NCI-H2029 (cell line): ENCODE data around the gene NTNG2.
A peak's percentile ranks its signal among the peaks of the same experiment; 100 is the strongest.

ENCODE experiments used
- DNase-seq: peaks from one replicate; lab custom pipeline; 2025; lab: John Stamatoyannopoulos, UW

Gene NTNG2

DNA sequence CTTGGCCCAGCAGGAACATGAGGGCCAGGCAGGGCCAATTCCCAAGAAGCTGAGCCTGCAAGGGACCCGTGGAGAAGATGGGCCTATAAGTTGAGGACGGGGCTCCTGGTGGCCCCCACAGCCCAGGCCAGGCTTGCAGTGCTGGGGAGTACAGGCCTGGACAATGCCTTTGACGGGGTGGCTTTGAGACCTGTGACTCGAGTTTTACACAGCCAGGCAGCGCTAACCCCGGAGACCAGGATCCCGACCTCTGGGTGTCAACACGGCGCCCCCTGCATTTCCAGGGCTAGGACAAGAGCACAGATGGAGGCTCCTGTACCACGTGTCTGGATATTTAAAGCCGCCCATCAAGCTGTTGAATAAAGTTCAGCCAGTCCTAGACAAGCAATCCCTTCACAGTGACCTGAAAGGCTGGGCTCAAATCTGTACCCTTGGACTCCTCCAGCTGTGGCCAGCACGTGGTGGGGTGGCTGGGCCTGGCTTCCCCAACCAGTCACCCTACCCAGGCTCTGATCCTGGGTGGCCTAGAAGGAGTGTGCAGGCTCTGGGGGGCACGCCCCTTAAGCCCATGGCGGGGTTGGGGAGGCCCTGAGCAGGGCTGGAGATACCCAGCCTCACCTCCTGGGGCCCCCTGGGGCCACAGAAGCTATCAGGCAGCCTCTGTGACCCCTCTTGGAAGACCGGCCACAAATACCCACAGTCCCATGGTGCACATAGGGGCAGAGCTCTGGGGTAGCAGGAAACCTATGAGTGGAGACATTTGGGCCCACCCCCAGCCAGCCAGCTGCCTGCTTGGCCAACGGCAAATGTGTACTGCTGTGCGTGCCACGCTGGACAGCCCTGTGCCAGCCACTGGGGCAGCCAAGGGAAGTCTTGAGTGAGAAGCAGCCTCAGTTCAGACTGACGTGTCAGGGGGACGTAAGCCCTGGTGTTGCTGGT, 88.7 kb downstream of the NTNG2 start:
- no peak for DNase-seq

- peak; percentile 63 for DNase-seq
Observed at GRCh38 chr9:132260846-132261245, 99.0 kb downstream of the NTNG2 start.

DNA sequence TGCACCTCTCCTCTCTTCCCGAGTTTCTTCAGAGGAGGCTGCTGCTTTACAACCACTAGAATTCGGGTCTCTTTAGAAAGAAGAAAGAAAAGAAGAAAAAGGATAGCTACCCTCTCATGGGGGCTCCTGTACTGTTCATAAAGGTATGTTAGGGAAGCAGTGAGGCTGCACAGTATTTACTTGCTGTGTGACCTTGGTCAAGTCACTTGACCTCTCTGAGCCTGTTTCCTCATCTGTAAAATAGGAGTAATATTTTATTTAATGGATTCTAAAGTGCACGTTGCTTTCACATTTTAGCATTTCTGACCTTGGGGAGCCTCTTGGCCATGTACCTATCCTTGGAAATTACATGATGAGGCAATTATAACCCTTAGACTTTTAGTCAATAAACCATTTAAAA, 104.2 kb downstream of the NTNG2 start:
- no peak for DNase-seq

DNA sequence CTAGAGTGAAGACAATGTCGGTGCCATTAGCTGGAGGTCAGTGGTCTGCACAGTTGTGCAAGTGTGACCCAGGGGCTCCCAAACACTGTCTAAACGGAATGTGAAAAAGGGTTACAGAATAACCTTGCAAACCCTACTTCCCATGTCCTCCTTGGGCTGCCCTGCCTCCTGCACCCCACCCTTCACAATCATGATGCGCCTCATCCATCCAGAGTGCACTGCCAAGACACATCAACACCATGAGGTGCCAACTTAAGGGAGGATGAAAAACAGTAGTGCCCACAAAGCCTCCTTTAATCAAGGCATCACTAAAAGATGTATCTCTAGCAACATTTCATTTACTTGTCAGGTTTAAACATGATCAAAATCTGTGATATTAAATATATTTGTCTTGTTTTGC, 105.8 kb downstream of the NTNG2 start:
- no peak for DNase-seq

DNA sequence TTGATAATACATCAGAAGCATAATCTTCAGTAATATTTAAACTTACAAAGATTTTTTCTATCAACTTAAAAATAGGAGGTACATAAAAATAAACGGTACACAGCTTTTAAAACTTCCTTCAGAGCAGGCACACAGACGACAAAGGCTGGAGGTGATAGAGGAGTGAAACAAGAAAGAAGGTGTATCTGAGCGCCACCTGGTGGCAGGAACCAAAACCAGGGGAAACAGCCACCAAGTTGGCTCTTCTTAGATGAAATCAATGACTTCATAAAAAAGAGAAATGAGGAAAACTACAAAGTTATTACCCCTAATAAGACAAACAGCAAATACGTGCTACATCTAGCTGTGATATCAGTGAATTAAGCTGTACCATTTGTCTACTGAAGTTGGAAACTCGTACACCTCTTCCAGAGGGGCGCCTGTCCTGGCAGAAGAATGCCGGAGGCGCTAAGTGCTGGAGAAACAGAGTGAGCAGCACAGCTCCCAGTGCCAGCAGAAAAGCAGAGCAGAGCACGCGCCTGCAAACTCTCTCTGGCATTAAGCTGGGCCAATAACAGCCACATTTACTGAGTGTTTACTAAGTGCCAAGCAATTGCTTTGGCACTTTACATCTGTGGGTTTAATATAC, 107.0 kb downstream of the NTNG2 start:
- peak; percentile 42 for DNase-seq

DNA sequence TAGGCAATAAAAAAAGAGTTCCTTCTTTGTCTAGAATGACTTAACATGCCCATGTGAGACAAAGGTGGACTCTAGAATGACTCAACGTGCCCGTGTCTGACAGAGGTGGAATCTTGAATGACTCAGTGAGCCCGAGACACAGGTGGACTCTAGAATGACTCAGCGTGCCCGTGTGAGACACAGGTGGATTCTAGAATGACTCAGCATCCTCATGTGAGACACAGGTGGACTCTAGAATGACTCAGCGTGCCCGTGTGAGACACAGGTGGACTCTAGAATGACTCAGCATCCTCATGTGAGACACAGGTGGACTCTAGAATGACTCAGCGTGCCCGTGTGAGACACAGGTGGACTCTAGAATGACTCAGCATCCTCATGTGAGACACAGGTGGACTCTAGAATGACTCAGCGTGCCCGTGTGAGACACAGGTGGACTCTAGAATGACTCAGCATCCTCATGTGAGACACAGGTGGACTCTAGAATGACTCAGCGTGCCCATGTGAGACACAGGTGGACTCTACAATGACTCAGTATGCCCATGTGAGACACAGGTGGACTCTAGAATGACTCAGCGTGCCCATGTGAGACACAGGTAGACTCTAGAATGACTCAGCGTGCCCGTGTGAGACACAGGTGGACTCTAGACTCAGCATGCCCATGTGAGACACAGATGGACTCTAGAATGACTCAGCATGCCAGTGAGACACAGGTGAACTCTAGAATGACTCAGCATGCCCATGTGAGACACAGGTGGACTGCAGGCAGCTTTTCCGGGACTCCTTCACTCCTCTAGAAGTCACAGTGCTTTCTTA, 108.1 kb downstream of the NTNG2 start:
- peak; percentile 35 for DNase-seq

DNA sequence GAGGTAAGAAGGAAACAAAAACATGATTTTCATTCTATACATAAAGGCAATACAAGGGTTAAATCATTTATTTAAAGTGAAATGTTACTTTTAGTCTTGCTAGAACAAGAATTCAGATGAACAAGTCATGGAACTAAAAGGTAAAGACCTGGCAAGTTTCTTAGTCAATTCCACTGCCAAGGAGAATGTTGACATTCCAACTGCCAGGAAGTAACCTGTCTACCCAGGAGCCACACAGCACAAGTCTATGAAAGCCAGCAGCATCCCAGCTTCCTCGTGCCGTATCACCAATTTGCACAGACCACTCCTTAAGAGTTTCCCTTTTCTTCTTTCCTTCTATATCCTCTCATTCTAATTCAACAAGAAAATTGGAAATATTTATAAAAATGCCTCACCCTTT, 113.0 kb downstream of the NTNG2 start:
- no peak for DNase-seq

DNA sequence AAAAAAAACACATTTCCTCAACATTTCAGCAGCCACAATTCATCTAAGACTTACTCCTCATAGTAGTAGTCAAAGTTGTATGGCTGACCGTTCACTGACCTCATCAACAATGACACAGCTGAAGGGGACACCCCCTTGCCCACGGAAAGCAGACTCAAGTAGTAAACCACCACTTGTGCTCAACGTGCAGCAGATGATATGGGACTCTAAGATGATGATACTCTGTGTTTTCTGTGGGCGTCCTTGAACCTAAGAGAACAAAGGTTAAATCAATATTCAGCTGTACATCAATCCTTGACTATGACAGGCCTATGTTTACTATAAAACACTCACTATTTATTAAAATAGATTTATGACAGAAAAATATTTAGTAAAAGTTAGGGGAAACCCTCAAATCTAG, 121.3 kb downstream of the NTNG2 start:
- DNase-seq, result no peak

DNA sequence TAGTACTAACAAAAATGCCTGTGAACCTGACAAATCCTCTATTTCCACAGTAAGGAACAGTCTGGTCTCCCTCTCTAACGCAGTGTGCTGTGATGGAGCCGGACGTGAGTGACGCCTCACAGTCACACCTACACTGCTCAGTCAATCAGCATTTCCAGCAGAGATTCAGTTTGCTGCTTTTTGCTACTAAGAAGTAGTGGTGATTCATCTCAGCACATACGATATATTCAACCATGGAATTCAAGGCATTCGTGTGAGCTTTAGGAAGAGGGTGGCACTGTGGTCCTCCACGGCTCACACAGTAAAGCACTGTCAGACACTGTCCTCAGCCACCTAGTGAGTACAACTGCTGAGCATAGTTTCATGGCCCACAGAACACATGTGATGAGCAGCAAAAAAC, 122.0 kb downstream of the NTNG2 start:
- no peak for DNase-seq

DNA sequence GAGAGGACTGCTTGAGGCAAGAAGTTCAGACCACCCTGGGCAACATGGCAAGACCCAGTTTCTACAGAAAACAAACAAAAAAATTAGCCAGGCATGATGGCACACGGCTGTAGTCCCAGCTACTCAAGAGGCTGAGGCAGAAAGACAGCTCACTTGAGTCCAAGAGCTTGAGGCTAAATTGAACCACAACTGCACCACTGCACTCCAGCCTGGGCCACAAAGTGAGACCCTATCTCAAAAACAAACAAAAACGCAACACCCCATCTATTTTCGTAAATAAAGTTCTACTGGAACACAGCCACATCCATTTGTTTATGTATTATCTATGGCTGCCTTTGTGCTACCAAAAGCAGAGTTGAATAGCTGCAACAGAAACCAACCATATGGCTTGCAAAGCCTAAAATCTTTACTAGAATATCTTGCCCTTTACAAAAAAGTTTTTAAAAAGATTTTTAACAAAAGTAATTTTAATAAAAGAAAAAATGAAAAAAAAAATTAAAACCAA, 125.5 kb downstream of the NTNG2 start:
- DNase-seq, result no peak

- no peak for DNase-seq
Observed at GRCh38 chr9:132288361-132288760, 126.5 kb downstream of the NTNG2 start.

DNA sequence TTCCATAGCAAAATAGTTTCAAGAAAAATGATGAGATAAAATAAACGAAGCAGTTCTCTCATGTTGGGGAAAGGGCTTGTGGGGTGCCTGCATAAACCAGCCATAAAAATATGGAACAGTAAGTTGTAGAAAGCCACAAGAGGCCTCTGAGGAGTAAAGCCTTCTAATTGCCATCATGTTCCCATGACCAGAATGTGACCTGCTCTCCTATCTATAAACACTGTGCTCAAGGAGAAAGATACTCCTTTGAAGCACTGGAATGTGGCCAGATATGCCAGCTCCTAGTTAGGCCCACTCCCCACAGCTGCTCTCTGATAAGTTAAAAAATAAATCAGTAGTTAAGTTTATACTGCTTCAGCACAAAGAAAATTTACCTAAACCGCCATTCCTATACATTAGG, 127.1 kb downstream of the NTNG2 start:
- no peak for DNase-seq

DNA sequence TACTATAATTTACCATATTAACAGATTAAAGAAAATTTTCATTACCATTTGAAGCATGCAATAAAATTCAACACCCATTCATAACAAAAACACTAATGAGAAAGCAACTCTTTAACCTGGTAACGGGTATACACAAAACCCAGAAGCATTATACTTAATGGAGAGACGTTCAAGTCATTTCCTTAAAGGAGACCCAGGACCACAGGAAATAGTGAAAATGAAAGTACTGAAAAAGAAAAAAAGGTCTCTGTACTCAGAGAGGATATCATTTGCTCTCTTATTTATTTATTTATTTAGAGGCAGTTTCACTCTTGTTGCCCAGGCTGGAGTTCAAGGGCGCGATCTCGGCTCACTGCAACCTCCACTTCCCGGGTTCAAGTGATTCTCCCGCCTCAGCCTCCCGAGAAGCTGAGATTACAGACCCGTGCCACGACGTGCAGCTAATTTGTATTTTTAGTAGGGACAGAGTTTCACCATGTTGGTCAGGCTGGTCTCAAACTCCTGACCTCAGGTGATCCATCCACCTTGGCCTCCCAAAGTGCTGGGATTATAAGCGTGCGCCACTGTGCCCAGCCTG, 131.4 kb downstream of the NTNG2 start:
- DNase-seq, result peak; percentile 5
